Stimulated activated CD8-positive, alpha-beta memory T cell treated with anti-CD3 and anti-CD28 coated beads, Interleukin-12 subunit alpha, Interleukin-12 subunit beta, amount 100 ng/mL, for 1 hour (primary cell): ENCODE data around the gene ASPG.
"Not testable (repeated sequence)": the region's sequence is repeated elsewhere in the genome, so short reads cannot be mapped to it uniquely, and the experiment has no call there.

Experiments
- DNase-seq: peaks from one replicate; pipeline ENCODE4 v3.0.0-alpha.2; 2020; ENCODE audit warnings: low read depth

ASPG gene

GRCh38 chr14:104147346-104148125 lies 62.0 kb downstream of the ASPG start:
- DNase-seq: no peak

GRCh38 chr14:104148433-104149277 lies 63.2 kb downstream of the ASPG start:
- DNase-seq: no peak

GRCh38 chr14:104149278-104149595 lies 63.7 kb downstream of the ASPG start:
- no peak for DNase-seq

DNA sequence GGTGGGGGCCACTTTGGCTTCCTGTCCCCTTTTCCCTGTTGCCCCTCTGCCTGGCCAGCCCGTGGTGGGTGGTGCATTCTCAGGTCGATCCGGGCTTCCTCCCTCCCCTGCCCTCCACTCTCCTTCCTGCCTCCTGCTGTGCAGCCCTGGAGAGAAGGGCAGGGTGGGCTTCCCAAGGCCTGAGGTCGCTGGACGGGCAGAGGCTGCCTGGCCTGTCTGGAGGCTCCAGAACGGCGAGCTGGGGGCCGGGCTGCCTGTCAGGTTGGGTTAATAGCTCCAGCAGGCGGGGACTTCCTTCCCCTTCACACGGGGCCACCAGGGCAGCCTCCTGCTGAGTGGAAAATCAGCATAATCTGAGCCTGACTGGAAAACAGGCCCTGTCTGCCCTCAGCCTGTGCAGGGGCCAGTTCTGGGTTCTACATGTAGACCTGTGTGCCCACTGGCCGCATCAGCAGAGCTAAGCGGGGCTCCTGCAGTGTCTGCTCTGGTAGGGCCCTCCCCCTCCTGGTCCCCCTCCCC lies 64.2 kb downstream of the ASPG start:
- DNase-seq: no peak

DNA sequence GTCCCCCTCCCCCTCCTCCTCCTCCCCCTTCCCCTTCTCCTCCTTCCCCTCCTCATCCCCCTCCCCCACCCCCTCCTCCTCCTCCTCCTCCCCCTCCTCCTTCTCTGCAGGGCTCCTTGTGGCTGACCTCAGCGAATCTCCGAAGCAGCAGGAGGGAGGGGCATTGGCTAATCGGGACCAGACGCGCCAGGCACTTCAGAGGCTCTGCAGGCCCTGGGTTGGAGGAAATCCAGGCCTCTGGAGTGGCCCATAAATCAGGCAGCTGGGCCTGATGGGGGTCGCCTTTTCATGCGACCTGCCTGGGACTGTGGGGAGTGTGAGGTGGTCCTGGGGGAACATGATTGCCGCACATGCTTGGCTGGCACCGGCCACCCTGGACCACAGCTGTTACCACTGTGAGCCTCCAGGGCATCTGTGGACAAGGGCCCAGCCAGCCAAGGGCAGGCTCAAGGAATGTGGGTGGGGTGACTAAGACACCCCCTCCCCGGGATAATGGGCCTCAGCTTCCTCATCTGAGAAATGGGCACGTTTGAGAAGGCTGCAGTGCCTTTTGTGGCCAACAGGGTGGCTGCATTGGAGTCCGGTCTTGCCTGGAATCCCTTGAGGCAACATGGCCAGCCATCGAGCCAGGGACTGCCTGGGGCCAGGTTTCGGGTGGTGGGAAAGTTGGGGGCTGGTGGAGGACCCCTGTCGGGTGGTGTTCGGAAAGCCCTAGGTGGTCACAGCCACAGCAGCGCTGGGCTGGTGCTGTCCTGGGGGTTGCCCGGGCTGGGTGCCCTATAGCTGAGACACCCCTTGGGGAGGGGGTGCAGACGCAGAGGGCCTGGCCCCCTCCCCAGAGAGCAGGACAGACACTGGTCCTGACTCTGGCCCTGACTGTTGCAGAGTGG lies 64.9 kb downstream of the ASPG start:
- DNase-seq: no peak

DNA sequence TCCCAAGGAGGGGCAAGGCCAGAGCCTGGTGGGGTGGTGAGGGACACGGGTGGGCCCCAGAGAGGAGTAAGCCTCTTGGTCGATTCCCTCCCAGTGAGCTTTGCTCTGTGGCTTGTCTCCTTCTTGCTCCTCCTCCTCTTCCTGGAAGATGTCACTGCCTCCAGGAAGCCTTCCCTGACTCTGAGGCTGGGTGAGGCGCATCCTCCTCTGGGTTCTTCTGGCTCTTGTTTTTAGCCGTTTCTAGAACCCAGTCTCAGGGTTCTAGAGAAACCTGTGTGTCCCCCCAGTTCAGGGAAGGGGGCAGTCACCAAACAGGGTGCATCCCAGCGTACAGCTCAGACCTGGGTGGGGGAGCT lies 65.5 kb downstream of the ASPG start:
- no peak for DNase-seq

DNA sequence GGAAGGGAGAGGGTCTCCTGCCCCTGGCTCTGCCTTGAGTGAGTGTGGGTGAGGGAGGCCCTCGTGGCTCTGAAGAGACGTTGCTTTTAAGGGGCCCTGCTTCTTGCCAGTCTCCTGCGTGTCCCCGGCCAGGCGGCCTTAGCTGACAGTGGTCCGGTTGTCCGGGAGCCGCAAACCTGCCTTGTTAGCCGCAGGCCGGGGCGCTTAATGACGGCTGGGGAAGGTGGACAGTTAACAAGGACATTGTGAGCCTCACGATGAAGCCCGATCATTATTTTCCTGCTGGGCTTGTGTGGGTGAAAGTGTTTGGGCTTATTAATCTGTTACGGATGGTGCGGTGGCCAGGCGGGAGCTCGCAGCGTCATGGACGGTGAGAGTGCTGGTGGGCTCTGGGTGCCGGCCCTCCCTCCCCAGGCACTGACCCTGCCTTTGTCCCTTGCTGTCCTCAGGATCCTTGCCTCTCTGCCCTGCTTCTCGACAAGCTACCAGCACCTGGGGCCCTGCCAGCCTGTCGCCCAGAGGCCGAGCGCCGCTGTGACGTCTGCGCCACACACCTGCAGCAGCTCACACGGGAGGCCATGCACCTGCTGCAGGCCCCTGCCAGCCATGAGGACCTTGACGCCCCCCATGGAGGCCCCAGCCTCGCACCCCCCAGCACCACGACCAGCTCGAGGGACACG lies 66.2 kb downstream of the ASPG start:
- DNase-seq: no peak

- DNase-seq: no peak
These were observed 66.7 kb downstream of the ASPG start for GRCh38 chr14:104152246-104152575.

DNA sequence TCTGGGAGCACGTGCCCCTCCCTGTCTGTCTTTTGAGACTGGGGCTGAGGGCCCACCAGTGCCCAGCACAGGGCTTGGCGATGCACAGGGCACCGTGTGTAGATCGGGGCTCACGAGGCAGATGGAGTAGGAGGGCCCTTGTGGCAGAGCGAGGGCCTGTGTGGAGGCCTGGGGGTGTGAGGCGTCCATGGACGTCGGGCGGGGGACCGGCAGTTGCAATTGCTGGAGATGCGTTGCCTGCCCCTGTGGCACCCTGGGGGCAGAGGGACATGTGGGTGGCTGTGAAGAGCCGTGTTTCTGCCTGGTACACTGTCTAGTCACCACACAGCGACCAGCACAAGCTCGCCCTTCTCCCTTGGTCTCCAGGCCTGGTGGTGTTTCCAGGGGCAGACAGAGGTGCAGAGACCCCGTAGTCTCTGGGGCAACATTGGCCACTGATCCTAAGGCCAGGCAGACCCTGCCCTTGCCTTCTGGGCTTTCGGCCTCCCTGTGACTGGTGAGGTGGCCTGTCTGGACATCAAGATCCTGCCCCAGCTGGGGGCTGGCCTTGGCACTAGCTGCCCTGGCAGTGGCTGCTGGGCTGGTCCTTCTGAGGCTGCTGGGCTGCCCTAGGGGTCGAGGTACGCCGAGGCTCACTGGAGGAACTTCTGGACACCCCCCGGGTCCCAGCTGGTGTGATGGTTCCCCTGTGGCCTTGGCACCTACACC lies 67.3 kb downstream of the ASPG start:
- no peak for DNase-seq

DNA sequence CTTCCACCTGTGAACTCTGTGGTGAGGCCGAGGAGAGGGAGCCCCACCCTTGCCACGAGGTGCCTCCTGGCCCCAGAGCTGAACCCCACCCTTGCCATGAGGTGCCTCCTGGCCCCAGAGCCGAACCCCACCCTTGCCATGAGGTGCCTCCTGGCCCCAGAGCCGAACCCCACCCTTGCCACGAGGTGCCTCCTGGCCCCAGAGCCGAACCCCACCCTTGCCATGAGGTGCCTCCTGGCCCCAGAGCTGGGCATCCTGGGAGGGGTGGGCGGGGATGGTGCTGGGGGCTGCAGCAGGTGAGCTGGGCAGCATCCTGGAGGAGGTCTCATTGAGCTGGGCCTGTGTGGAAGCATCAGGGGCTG lies 67.9 kb downstream of the ASPG start:
- DNase-seq: not testable (repeated sequence)

GRCh38 chr14:104154246-104154645 lies 68.7 kb downstream of the ASPG start:
- DNase-seq: no peak

- no peak for DNase-seq
These were observed 70.0 kb downstream of the ASPG start for GRCh38 chr14:104155513-104155912.

- no peak for DNase-seq
These were observed 70.6 kb downstream of the ASPG start for GRCh38 chr14:104156142-104156541.

GRCh38 chr14:104157016-104157928 lies 71.8 kb downstream of the ASPG start:
- DNase-seq: no peak

DNA sequence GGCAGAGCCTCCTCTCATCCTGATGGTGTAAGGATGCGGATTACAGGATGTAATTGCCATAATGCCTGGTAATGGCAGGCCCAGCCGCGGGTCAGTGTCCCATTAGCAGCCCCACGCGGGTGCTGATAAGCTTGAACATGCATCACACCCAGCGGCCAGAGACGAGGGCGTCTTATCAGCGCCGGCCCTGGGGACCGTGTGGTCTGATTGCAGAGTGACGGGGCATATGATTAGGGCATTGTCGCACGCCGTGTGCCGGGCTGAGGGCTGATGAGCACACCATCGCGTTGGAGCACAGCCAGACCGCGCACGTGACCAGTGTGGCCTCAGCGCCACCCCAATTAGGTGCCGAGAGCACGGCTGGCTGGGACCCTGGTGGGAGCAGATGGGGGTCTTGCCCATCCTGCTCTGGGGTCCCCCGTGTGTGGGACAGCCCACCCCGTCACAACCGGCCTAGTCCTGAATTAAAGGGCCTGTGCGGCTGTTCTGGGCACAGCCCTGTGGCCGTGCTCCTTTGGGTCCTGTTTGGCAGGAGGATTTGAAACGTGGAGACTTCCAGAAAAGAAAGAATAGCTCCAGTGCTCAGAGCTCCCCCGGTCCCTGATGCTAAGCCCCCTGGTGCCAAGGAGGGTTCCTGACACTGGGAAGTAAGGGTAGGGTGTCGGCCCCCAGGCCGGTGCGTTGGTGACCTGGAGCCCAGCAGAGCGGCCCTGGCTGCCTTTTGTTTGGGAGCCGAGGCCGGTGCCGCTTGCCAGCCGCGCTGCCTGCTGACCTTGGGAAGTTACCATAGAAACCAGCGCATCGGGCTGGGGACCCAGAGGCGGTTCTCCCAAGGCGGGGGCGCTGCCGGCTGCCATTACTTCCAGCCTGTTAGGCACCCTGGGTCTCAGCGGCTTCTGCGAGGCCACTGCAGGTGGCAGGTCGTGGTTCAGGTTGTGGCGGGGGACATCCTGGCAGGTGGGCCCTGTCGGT lies 73.6 kb downstream of the ASPG start:
- no peak for DNase-seq

DNA sequence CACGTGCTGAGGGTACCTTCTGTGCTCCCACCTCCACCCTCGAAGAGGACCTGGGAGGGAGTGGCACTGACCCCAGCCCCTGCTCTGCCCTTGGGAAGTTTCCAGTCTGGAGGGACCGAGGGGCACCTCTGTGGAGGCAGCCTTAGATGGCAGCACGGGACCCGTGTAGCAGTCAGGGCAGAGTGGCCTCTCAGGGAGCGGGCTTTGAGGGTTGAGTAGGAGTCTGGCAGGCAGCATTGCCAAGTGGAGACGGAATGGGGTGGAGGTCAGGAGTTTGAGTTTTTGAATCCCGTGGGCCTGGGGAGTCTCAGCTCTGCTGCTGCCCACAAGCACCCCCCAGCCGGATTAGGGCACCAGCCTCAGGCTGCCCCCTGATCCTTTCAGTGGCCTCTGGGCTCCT lies 74.5 kb downstream of the ASPG start:
- no peak for DNase-seq

DNA sequence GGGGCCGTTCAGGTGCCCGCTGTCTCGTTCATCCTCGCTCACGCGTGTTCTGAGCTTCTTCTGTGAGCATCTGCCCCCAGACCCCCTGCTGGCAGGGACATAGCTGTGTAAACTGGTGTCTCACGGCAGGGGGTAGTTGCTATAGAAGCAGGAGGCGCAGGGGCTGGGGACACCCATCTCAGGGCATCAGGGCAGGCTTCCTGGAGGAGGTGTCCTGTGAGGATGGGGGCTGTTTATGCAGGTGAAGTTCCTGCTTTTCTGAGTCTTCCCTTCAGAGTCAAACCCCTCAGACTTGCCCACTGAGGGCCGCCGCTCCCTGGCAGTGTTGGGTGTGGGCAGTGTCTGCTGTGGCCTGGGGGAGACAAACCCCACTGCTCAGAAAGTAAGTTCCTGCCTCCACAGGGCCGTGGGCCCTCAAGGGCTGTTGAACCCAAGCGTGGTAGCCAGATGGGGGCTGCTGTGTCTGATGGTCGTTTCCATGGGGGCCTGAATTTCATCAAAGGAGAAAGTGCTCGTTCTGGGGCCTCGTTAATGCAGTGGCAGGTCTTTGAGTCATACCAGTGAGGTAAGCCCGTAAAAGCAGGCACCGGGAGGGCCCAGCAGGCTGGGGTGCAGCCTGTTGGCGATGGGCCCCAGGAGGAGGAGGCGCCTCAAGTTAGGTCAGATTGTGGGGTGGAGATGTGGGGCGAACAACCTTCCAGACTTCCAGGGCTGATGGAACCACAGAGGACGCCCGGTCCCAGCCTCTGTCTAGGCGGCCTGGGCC lies 76.3 kb downstream of the ASPG start:
- no peak for DNase-seq

DNA sequence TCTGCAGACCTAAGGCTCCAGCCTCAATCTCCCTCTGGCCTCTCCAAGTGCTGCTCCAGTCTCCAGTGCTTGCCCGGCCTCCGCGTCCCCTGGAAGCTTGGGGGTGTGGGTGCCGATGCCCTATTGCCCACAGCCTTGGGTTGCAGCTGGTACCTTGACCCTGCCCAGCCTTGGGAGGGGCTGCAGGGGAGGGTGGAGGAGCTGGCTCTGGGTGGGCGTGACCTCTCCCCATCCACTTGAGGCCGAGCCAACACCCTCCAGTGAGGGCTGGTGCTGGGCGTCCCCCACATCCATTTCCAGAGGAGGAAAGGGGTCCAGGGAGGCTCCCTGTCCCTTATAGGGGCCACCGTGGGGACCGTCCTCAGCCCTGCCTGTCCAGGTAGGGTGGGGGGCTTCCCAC lies 77.0 kb downstream of the ASPG start:
- no peak for DNase-seq
